DOHH2 (cell line): Measurements from ENCODE around the gene NRCAM.
A peak's percentile ranks its signal among the peaks of the same experiment; 100 is the strongest.

Source experiments
- EZH2phosphoT487 ChIP-seq: fragments of 200-600 bp; sonication (generic); IDR thresholded peaks from 2 replicates; pipeline ENCODE4 v1.6.1; 2017; ENCODE audit warnings: borderline replicate concordance, mild to moderate bottlenecking, antibody characterized with exemption, low read length, moderate library complexity, mixed read lengths
- TF ChIP-seq, protein P1 (sequence below): fragments of 200-600 bp; sonication (generic); IDR thresholded peaks from one replicate; pipeline ENCODE4 v1.5.1; 2014; ENCODE audit warnings: antibody characterized with exemption, mild to moderate bottlenecking, low read depth, low read length; ENCODE audit not compliant: poor library complexity, severe bottlenecking

DNA sequence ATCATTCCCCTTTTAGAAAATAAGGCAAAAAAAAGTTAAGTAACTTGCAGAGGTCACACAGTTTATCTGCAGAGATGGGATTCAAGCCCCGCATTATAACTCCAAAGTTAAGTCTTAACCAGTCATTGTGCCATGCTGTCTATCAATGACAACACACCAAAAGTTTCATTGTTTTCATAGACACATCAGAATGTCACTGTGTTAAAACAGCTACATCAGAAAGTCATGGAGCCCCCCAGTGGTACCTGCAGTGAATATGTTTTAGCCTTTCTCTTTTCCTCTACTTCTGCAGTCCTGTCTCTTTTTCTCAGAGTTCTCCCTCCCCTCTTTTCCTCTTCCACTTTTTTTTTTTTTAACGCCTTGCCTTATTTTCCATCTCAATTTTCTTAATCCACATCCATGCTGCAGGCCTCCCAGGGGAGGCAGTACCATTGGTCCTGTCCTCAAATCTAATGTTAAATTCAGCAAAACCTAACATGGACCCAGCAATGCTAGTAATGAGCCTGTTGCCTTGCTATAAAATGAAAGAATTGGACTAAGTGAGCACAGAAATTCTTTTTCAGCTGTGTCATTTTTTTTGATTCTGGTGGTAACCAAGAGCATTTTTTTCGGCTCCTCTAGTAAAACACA is 3.8 kb upstream of the NRCAM start:
- TF ChIP-seq, protein P1, sequence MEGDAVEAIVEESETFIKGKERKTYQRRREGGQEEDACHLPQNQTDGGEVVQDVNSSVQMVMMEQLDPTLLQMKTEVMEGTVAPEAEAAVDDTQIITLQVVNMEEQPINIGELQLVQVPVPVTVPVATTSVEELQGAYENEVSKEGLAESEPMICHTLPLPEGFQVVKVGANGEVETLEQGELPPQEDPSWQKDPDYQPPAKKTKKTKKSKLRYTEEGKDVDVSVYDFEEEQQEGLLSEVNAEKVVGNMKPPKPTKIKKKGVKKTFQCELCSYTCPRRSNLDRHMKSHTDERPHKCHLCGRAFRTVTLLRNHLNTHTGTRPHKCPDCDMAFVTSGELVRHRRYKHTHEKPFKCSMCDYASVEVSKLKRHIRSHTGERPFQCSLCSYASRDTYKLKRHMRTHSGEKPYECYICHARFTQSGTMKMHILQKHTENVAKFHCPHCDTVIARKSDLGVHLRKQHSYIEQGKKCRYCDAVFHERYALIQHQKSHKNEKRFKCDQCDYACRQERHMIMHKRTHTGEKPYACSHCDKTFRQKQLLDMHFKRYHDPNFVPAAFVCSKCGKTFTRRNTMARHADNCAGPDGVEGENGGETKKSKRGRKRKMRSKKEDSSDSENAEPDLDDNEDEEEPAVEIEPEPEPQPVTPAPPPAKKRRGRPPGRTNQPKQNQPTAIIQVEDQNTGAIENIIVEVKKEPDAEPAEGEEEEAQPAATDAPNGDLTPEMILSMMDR = peak; percentile 81
- TF ChIP-seq EZH2phosphoT487 = no peak
